HL-60/S4 treated with retinoic acid at 250 ng/mL for 4 days and 3 days (cell line): ENCODE data around the gene NECAP2.
"Not testable (repeated sequence)": the region's sequence is repeated elsewhere in the genome, so short reads cannot be mapped to it uniquely, and the experiment has no call there.

Experiments
- in situ Hi-C: fragments of 300-500 bp; cut with MboI; formaldehyde crosslinking; loops from 2 replicates; pipeline ENCODE4 v1.7.0; 2022; ENCODE audit warnings: low sequenced_read_pairs

The NECAP2 gene

DNA sequence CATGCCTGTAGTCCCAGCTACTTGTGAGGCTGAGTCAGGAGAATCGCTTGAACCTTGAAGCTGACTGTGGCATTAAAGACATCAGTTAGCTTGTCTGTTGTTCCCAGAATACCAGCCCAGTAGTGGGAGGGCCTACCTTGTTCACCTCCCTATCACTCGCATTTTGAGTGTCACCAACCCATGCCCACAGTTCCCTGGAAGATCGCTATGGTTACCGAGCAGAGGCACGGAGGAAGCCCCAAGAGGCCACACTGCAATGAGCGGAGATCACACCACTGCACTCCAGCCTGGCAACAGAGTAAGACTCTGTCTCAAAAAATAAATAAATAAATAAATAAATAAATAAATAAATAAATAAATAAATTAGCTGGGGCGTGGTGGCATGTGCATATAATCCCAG, 52.4 kb downstream of the NECAP2 start:
- in situ Hi-C loops = not testable (repeated sequence)

DNA sequence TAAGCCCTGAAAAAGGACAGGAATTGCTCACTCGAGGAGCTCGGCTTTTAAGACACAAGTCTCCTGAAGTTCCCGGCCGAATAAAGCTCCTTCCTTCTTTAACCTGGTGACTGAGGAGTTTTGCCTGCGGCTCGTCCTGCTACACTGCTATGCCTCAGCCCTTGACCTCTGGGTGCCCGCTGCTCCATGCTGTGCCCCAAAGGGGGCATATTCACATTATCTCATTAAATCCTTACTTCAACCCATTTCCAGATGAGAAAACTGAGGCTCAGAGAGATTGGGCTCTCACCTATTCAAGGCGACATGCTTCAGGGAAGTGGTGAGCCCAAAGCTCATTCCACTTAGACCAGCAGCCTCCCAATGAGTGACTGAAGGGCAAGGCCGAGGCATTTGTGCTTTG, 53.2 kb downstream of the NECAP2 start:
- in situ Hi-C loops = not testable (repeated sequence)

DNA sequence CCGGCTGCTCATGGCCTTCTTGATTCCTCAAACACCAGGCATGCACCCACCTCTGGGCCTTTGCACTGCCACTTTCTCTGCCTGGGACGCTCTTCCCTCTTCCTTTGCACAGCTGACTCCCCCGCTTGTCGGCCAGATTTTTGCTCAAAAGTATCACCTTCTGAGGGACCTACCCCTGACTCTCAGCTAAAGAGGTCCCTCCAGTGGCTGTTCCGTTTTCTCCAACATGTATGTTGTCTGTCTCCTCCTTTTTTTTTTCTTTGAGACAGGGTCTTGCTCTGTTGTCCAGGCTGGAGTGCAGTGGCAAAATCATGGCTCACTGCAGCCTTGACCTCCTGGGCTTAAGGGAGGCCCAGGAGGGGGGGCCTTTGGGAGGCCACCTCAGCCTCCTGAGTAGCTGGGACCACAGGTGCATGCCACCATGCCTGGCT, 57.0 kb downstream of the NECAP2 start:
- in situ Hi-C loops = not testable (repeated sequence)

DNA sequence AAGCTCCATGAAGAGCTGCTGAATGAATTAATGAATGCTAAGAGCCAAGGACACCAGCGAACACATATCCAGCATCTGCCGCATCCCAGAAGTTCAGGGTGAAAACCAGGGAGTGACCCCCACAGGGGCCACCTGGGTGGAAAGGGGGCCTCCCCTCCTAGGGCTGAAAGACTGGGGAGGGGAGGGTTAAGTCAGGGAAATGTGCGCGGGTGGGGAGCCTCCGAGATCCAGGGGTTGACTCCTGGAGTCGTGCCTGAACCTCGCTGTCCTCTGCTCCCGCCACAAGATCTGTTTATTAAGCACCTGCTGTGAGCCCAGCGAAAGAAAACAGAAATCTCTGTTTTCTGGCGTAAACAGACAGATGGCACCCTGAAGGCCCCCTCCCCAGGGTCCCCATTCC, 57.5 kb downstream of the NECAP2 start:
- in situ Hi-C loops = not testable (repeated sequence)

DNA sequence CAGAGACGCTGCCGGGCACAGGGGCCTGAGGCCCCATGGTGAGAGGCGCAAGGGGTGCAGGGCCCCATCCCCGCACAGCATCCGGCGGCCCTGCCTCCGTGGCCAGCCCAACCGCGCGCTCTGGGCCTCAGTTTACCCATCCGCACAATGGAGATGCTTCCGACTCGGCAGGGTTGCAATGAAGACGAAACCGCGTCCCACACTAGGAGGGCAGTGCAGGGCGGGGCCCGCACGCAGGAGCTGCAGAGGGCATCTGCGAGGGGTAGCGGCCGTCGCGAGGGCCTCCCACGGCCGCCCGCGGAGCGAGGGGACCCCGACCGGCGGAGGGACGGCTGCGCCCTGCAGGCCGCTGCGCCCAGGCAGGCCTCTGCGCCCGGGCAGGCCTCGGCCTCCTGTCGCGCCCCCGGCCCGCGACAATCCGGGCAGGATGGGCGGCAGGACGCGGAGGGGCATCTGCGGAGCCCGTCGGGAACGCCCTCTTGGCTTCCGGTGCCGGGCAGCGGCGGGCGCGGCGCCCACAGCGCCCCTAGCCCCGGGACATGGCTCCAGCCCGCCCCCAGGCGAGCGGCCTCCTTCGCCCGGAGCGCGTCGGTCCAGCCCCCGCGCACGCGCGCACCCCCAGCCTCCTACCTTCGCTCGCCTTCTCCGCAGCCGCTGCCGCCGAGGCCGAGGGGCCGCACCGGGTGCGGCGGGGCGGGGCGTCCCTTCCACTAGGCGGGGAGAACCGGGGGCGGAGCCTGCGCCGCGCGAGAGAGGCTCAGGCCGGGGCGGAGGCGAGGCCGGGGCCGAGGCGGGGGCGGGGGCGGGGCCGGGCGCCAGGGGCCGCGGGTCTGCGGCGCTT, 58.3 kb downstream of the NECAP2 start:
- in situ Hi-C loops = no loop called here

DNA sequence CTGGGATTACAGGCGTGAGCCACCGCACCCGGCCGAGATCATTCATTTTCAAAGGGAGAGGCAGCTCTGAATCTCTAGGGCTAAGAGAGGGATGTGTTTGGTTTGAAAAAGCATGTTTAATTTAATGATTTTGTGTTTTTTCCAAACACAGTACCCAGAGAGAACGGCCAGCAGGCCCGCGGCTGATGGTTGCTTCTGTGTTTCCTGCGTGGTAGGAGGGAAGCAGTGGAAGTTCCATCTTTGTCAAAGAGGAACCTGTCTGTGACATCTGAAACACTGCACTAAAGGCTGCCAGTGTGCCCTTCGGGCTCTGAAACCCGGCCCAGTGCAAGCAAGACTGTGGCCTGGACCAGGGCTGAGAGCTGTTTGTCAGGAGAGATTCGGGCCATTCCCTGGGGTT, 59.9 kb downstream of the NECAP2 start:
- in situ Hi-C loops = loop anchor here (25.0 kb wide), 1 partner anchor 112 kb away; the partner anchor contains the start of gene NBPF1

DNA sequence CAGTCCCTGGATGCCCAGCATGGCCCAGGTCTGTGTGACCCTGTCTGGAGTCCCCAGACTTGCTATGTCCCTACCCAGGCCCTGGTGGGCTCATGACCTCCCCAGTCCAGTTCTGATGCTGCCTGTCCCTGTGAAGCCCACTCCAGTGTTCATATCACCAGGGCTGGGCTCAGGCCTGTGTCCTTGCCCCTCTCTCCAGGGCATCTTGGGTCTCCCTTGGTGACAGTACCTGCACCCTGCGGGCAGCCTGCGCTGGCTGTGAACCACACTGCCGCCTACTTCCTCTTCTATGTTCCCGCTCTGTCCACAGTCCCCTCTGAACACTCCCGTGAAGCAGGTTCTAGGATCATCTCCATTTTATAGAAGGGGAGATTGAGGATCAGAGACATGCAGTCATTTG, 60.5 kb downstream of the NECAP2 start:
- in situ Hi-C loops = loop anchor here (25.0 kb wide), 1 partner anchor 111 kb away; the partner anchor contains the start of gene NBPF1

DNA sequence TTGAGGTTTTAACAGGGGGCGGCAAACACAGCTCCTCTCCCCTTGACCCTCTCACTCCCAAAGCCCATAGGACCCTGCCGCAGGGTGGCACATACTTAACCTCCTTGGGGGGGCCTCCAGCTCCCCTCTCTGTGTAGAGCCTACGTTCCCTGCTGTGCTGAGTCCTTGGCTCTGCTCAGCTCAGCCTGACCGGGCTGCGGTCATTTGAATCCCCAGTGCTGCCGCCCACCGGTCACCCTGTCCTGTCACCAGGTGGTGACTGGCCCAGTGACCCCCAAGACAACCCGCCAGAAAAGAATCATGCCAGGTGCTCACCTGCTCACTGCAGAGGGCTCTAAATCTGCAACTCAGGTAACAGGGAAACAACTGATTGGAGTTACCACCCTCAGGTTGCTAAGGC, 60.9 kb downstream of the NECAP2 start:
- in situ Hi-C loops = loop anchor here (25.0 kb wide), 1 partner anchor 111 kb away; the partner anchor contains the start of gene NBPF1

DNA sequence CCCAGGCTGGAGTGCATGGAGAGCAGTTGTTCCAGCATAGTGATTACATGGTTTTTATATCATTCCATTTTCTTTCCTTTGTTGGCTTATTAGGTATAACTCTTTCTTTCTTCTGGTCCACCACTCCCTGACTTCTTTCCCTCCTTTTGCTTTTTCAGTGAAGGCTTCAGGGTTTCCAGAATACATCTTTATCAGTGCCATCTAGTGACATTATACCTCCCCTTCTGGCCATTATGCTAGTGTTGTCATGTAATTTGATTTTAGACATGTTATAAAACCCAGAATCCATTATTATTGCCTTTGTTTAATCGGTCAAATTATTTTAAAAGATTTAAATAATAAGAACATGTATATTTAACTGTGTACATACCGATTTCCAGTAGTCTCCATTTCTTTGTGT, 63.0 kb downstream of the NECAP2 start:
- in situ Hi-C loops = loop anchor here (25.0 kb wide), 1 partner anchor 109 kb away; the partner anchor contains the start of gene NBPF1

DNA sequence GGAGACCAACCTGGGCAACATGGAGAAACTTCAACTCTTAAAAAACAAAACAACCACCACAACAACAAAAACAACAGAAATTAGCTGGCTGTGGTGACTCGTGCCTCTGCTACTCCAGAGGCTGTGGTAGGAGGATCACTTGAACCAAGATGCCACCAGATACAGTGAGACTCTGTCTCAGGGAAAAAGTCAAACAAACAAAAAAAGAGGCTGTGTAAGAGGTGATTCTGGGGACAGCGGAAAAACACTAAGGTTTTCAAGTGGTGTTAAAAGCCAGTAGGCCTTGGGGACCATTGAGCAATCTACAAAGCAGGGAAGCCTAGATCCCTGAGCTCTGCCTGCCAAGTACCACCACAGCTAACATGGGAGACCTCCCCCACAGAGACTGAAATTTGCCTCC, 65.3 kb downstream of the NECAP2 start:
- in situ Hi-C loops = loop anchor here (25.0 kb wide), 1 partner anchor 106 kb away; the partner anchor contains the start of gene NBPF1

DNA sequence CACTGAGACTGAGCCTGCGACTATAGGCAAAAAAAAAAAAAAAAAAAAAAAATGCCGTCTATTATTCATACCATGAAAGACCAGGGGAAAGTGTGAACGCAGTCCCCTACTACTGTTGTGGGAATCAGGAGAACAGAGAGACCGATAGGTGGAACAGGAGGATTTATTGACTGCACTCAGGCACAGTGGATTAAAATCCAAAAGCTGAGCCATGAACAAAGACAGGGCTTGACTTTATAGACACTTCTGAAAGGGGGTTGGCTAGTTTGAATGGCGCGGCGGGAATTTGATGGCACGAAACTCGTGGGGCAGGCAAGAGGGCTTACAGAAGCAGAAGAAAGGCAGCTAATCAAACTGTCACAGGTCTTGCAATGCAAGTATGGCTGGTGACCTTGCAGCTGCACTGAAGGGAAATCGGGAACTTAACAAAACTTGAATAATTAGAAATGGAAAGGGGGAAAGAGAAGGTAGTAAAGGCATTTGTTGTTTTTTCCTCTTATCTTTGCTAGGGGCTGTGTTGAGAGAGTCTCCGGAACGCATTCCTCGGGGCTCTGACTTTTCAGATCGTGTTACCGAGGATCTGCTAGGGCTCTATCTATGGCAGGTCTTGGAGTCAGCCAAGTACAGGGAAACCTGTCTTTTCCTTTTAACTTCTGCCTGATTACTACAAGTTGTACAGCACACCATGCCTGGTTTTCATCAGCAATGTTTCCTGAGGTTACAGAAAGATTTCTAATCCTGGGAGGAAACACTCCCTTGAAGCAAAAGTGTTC, 66.0 kb downstream of the NECAP2 start:
- in situ Hi-C loops = loop anchor here (25.0 kb wide), 1 partner anchor 106 kb away; the partner anchor contains the start of gene NBPF1

DNA sequence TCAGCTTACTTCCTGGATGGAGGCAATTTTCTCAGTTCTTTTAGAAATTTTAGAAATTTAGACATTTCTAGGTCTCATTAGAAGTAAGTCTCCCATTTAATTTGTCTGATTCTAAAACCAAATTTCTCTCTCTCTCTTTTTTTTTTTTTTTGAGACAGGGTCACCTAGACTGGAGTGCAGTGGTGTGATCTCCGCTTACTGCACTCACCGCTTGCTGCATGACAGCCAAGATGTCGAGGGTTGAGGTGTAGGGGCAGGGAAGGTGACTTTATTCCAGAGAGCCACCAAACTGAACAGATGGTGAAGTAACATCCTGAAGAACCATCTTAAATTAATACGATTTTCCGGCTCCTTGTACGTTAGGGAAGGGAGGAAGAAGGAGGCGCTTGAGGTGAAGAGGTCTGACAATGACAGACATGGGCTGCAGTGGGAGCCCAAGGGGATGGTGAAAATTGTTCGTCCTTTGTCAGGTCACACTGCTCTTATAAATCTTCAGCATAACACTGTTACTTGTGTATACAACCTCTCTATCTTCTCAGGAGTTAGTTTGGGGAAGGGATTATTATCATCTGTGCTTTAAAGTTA, 68.4 kb downstream of the NECAP2 start:
- in situ Hi-C loops = loop anchor here (25.0 kb wide), 1 partner anchor 103 kb away; the partner anchor contains the start of gene NBPF1
